ENCODE measurements around the gene NEO1.
"Not testable (repeated sequence)": the region's sequence is repeated elsewhere in the genome, so short reads cannot be mapped to it uniquely, and the experiment has no call there.

Gene NEO1

DNA sequence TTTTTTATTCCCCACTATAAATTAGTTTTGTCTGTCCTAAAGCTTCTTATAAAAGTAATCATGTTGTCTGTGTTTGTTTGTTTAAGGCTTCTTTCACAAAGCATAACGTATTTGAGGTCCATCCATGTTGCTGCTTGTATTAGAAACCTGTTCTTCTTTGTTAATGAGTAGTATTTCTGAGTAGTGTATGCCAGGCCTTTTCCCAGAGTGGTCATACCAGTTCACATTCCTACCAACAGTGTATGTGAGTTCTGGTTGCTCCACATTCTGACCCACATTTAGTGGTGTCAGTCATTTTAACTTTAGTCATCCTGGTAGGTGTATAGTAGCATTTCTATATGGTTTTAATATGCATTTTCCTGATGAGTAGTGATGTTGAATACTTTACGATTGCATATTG lies 98.6 kb downstream of the NEO1 start:
- DNase-seq = no peak

- no peak for DNase-seq
Observed at GRCh38 chr15:73153024-73153423, 100.8 kb downstream of the NEO1 start.

- DNase-seq = no peak
Observed at GRCh38 chr15:73153447-73153846, 101.2 kb downstream of the NEO1 start.

DNA sequence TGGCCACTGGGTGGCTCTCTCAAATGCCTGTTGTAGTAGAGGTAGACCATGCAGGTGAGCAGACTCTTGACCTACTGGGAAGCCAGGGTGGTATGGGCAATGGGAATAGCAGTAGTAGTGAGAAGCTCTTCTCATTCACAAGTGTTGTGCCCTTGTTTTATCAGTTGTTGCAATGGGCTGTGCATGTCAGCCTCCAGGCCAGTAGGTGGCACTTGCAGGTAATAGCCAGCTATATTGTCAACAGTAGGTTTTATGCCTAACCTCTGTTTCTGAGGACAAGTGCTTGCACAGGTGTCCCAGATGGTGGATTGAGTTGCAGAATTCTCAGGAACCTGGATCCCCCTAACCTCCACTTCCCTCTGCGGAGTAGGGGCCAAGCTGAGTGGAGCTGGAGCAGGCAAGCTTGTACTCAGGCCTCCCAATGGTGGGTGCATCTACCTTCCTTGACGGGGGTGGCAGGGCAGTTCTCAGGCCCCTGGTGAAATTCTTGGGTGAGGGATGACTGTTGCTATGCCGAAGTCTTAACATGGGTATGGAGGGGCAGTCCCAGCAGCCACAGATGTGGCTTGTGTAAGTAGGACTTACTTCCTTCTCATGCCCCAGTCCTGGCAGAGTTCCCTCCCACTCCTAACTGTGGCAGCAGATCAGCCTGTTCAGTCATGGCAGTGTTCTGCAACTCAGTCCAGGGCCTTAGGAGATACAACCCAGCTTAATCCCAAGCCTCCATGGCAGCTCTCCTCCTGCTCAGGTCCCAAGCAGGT lies 104.3 kb downstream of the NEO1 start:
- no peak for DNase-seq

DNA sequence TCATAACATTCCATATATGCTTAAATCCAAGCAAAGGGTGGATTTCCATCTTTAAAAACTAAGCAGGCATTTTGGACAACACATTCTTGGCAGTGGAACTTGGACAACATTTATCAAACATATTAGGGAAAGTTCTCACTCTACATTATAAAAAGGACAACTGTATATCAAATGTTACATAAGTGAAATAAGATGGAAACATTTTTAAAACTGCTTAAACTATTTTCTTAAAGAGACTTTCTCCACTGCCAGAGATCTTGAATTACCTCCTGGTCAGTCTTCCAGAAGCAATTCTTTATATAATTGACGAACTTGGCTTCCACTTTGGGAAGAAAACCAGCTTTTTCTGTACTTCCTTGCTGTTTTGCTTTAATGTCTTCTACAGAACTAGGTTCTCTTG lies 109.3 kb downstream of the NEO1 start:
- no peak for DNase-seq

- no peak for DNase-seq
Observed at GRCh38 chr15:73165435-73165834, 113.2 kb downstream of the NEO1 start.

GRCh38 chr15:73165844-73166243 lies 113.6 kb downstream of the NEO1 start:
- no peak for DNase-seq

GRCh38 chr15:73166711-73167110 lies 114.4 kb downstream of the NEO1 start:
- DNase-seq = not testable (repeated sequence)

GRCh38 chr15:73168487-73168886 lies 116.2 kb downstream of the NEO1 start:
- no peak for DNase-seq

GRCh38 chr15:73171711-73172110 lies 119.4 kb downstream of the NEO1 start:
- no peak for DNase-seq

GRCh38 chr15:73172508-73172907 lies 120.2 kb downstream of the NEO1 start:
- DNase-seq = no peak

DNA sequence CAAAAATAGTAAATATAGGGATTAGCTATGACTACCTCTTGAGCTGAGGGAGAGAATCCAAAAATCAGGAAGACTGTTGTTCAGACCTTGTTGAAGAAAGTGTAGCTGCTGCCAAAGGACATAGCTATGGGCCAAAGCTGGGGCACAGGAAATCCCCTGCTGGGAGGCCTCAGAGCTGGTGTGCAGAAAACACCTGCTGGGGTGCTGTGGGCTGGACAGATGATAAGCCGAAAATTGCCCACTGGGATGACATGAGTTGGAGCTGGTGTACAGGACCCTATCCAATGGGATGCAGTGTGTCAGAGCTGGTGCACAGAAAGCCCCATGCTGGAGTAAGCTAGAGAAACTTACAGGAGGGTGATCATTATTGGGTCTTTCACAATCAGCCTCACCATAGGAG lies 121.9 kb downstream of the NEO1 start:
- DNase-seq = no peak

- no peak for DNase-seq
Observed at GRCh38 chr15:73175382-73175781, 123.1 kb downstream of the NEO1 start.

DNA sequence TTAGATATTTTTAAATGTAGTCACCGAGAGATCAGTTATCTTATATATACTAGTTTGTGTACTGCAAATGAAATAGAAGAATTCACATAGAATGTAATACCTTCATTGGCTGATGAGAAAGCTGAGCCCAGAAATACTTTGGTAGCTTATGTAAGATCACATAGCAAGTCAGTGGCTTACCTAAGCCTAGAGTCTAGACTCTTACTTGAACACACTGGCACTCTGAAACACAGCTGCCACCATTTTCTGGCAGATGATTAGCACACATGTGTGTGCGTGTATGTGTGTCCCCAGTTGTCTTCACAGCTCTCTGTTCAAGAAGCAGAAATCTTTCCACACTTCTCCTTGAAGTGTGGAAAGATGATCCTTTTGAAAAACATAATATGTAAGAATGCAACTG lies 124.3 kb downstream of the NEO1 start:
- DNase-seq = no peak

GRCh38 chr15:73183071-73183470 lies 130.8 kb downstream of the NEO1 start:
- DNase-seq = no peak

DNA sequence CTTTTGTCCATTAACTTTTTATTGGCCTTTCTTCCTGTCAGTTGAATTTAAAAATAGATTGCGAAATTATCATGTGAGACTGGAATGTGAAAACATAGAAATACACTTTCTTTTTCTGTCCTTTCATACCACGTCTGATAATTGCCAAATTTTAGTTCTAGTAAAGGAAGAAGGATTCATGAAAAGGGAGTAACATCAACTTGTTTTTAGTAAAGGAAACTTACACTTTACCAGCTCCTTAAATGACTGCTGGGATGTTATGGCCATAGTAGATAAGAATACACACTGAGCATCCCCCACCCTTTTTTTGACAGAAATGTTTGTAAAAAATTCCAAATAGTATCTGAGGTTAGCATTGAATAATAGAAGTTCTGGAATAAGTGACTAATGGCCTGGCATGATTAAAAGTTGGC lies 137.9 kb downstream of the NEO1 start:
- no peak for DNase-seq

GRCh38 chr15:73195166-73195565 lies 142.9 kb downstream of the NEO1 start:
- DNase-seq = no peak

DNA sequence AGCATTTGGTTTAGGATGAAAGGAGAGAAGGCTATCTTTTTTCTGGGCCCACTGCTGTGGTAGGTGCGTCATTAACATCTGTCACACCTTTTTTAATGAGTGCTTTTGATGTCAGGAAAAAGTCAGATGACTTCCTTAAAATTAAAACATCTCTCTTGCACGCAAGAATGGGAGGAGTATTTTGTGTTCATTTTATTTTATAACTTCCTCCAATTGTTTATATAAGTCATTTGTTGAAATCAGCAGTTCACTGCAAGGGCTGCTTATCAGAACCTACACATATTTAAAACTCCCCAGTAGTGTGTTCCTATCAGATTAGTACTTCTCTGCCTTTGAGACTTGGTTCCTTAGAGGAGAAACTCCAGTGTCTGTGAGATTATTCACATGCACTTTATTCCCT lies 143.8 kb downstream of the NEO1 start:
- no peak for DNase-seq

- DNase-seq = no peak
Observed at GRCh38 chr15:73200339-73200738, 148.1 kb downstream of the NEO1 start.

GRCh38 chr15:73210630-73211029 lies 158.4 kb downstream of the NEO1 start:
- no peak for DNase-seq

DNA sequence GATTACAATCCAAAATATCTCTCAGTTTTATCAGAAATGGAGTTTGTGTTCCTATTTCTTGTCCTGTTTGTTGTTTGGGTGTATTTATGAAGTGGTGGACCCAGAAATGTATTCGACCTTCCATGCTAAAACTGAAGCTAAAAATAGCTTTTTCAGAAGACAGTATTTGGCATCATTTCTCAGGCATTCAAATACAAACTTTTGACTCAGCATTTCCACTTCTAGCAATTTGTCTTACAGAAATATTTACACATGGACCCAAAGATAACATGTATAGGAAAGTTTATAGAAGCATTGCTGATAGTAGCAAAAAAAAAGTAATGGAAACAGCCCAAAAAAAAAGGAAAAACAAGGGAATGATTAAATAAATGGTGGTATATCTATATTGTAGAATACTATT lies 160.2 kb downstream of the NEO1 start:
- no peak for DNase-seq

DNA sequence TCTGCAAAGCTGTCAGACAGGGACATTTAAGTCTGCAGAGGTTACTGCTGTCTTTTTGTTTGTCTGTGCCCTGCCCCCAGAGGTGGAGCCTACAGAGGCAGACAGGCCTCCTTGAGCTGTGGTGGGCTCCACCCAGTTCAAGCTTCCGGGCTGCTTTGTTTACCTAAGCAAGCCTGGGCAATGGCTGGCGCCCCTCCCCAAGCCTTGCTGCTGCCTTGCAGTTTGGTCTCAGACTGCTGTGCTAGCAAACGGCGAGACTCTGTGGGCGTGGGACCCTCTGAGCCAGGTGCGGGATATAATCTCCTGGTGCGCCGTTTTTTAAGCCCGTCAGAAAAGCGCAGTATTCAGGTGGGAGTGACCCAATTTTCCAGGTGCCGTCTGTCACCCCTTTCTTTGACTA lies 169.2 kb downstream of the NEO1 start:
- DNase-seq = not testable (repeated sequence)

GRCh38 chr15:73225358-73226015 lies 173.2 kb downstream of the NEO1 start:
- DNase-seq = no peak

GRCh38 chr15:73226093-73226814 lies 174.0 kb downstream of the NEO1 start:
- no peak for DNase-seq

Data from NCI-H187 treated with DMSO at 0.1 percent for 48 hours (cell line).